AG04449 (cell line): ENCODE data around the gene ACTN1.

Experiments
- CTCF ChIA-PET: fragments of 350-600 bp; formaldehyde crosslinking; extraction: SDS; loops from one replicate; lab custom pipeline; 2021; ENCODE audit warnings: antibody characterized with exemption; lab: Yijun Ruan, JAX
- POLR2A ChIA-PET: fragments of 400-600, 350-600 bp; formaldehyde crosslinking; extraction: SDS; loops from one replicate; lab custom pipeline; 2020; ENCODE audit warnings: antibody characterized with exemption, inconsistent platforms; lab: Yijun Ruan, JAX
- DNase-seq: peaks from one replicate; pipeline ENCODE4 v3.0.0-alpha.2; 2010; ENCODE audit warnings: low read depth, low spot score
- H3K4me3 ChIP-seq: 2 replicates; pipeline ENCODE4 v1.5.1; 2011; ENCODE audit warnings: low read depth, mild to moderate bottlenecking, control low read depth, low read length
- CTCF ChIP-seq: IDR thresholded peaks from one replicate; pipeline ENCODE4 v1.5.1; 2011; ENCODE audit warnings: mild to moderate bottlenecking, moderate library complexity, low read length, control low read depth, inconsistent platforms; ENCODE audit not compliant: insufficient read depth; ENCODE audit errors: missing control alignments

ACTN1 gene

GRCh38 chr14:68970736-68971135 lies 8.4 kb downstream of the ACTN1 start:
- ChIA-PET POLR2A (no interaction called here), CTCF (no interaction called here)
- TF ChIP-seq CTCF = no peak
- DNase-seq = no peak
- no peak overlapping the region for H3K4me3 ChIP-seq

DNA sequence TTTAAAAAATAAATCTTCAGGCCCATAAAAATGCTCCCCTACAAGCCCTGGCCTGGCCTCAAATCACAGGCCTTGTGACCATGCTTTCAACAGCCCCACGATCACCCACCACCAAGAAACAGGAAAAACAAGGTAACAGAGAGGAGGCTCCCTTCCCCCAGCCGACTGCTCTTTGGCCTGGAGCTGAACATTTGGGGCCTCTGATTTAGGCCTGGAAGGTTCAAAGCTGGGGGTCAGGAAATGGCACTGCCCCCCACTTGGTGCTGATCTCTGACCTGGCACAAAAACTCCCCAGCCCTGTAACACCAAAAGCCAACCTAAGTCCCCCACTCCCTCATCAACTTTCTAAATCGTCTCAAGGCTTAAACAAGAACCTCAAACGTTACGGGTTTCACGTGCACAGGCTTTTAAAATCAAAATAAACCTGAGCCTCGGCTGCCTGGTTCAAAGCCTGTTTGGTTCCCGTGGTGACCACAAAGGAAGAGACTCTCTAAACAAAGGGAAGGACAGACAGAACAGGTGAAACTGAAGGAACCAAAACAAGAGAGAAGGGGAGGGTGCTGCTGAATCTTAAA lies 9.0 kb downstream of the ACTN1 start:
- no peak for TF ChIP-seq CTCF
- ChIA-PET POLR2A (interaction anchor here (0.6 to 0.9 kb wide), 3 partner anchors 9 to 87 kb away, joined by 3 to 4 read pairs (median 3); no protein-coding TSS in a partner anchor), CTCF (interaction anchor here (0.6 to 4.0 kb wide), 4 partner anchors 11 to 137 kb away, joined by 3 to 20 read pairs (median 12); no protein-coding TSS in a partner anchor)
- no peak overlapping the region for H3K4me3 ChIP-seq
- no peak for DNase-seq

DNA sequence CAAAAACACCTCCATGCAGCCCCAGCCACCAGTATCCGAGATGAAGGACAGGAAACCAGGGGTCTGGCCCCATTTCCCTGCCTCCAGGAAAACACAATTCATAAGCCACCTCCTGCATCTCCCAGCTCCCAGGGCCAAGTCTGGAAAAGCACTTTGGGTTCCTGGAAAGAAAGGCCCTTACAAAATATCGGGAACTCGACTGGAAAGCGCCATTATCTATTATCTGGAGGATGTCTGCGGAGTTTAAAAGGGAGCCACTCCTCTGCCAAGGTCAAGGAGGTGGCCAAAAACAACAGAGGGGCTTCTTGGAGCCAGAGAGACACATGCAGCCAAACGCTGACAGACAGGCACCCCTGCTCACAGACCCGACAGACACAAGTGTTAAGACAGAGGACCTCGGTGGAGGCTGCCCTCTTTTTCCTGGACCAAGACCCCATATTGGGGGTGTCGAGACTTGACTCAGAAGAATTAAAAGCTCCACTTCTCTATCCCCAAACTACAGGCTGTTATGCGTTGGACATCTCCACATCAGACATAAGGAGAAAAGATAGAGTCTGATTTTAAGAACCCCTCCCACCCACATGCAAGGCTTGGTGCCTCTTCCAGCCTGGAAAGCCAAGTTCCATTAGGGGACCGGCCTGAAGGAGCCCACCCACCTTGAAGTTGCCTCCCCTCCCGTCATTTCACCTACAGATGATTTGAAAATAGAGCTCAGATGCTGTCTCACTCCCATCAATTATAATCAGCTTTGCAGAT lies 9.6 kb downstream of the ACTN1 start:
- no peak for DNase-seq
- ChIA-PET CTCF (interaction anchor here (0.6 to 4.0 kb wide), 5 partner anchors 11 to 138 kb away, joined by 3 to 20 read pairs (median 9); no protein-coding TSS in a partner anchor), POLR2A (interaction anchor here (0.6 to 0.9 kb wide), 6 partner anchors 8 to 86 kb away, joined by 3 to 4 read pairs (median 3); no protein-coding TSS in a partner anchor)
- H3K4me3 ChIP-seq = no peak overlapping the region
- TF ChIP-seq CTCF = no peak

GRCh38 chr14:68968721-68969120 lies 10.4 kb downstream of the ACTN1 start:
- DNase-seq = no peak
- POLR2A ChIA-PET = interaction anchor here (0.6 to 1.2 kb wide), 4 partner anchors 9 to 48 kb away, joined by 3 to 6 read pairs (median 3); no protein-coding TSS in a partner anchor
- H3K4me3 ChIP-seq = no peak overlapping the region
- CTCF ChIA-PET = interaction anchor here (1.6 to 4.0 kb wide), 4 partner anchors 10 to 138 kb away, joined by 6 to 20 read pairs (median 12); no protein-coding TSS in a partner anchor
- no peak for TF ChIP-seq CTCF

GRCh38 chr14:68968051-68968450 lies 11.1 kb downstream of the ACTN1 start:
- ChIA-PET CTCF (interaction anchor here (1.6 to 4.0 kb wide), 4 partner anchors 9 to 139 kb away, joined by 6 to 20 read pairs (median 12); no protein-coding TSS in a partner anchor), POLR2A (interaction anchor here (0.8 to 1.2 kb wide), 3 partner anchors 9 to 77 kb away, joined by 4 to 6 read pairs (median 4); no protein-coding TSS in a partner anchor)
- no peak for TF ChIP-seq CTCF

More at GRCh38 chr14:68968051-68968450, 11.1 kb downstream of the ACTN1 start:
- DNase-seq = no peak
- H3K4me3 ChIP-seq = no peak overlapping the region
